GM21390 (cell line): ENCODE data around the gene AEBP2.

Source experiments
- ATAC-seq: cut with Tn5 transposase; IDR thresholded peaks from one replicate; pipeline ENCODE4 v1.9.1; 2021; ENCODE audit not compliant: unreplicated experiment

The AEBP2 gene

GRCh38 chr12:19498099-19498498 lies 58.8 kb downstream of the AEBP2 start:
- no peak for ATAC-seq

DNA sequence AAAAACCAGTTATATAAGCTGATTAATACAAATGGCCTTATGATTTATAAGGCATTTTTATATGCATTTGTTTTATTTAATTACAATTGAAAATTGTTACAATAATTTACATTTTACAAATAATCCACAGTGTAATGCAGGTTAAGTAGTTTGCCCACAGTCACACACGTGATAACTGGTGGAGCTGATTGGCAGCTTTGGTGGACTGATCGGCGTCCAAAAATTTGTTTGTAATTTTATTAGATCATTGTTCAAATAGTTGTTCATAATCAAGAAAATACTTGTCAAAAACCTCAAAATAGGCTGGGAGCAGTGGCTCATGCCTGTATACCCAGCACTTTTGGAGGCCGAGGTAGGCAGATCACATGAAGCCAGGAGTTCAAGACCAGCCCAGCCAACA lies 59.7 kb downstream of the AEBP2 start:
- ATAC-seq: no peak

- ATAC-seq: no peak
Measured at GRCh38 chr12:19506497-19506896, 67.2 kb downstream of the AEBP2 start.

DNA sequence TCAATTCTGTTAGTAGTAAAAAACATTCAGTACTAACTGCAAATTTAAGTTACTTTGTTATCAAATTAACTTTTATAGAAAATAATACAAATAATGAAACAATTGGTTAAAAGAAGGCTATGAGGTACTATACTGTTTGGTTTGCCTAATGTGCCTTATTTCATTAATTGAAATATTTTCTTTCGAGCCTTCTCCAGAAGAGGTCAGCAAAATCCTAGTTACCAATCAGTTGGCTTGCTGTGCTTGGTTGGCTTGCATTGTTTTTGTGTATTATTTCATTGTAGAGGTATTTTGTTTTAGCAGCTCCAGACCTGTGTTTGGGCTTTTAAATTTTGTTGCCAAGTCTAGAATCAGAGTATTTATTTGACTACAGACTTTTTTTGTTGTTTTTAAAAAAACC lies 68.5 kb downstream of the AEBP2 start:
- no peak for ATAC-seq

- ATAC-seq: no peak
Measured at GRCh38 chr12:19510461-19510860, 71.2 kb downstream of the AEBP2 start.

- no peak for ATAC-seq
Measured at GRCh38 chr12:19515179-19515578, 75.9 kb downstream of the AEBP2 start.

DNA sequence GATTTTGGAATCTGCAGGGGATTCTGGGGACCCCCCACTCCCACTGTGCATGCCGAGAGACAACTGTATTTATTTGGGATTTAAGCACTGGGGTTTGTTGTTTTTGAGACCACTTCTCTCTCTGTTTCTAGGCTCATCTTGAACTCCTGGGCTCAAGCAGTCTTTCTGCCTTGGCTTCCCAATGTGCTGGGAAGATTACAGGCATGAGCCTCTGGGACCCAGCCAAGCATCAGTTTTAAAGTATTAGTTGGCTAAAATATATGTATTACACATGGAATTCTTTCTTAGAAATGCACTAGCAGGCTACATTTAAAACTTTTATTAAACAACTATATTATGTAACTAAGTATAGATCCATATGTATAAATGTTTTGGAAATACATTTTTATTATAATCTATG lies 78.3 kb downstream of the AEBP2 start:
- no peak for ATAC-seq

GRCh38 chr12:19518209-19518608 lies 78.9 kb downstream of the AEBP2 start:
- no peak for ATAC-seq

DNA sequence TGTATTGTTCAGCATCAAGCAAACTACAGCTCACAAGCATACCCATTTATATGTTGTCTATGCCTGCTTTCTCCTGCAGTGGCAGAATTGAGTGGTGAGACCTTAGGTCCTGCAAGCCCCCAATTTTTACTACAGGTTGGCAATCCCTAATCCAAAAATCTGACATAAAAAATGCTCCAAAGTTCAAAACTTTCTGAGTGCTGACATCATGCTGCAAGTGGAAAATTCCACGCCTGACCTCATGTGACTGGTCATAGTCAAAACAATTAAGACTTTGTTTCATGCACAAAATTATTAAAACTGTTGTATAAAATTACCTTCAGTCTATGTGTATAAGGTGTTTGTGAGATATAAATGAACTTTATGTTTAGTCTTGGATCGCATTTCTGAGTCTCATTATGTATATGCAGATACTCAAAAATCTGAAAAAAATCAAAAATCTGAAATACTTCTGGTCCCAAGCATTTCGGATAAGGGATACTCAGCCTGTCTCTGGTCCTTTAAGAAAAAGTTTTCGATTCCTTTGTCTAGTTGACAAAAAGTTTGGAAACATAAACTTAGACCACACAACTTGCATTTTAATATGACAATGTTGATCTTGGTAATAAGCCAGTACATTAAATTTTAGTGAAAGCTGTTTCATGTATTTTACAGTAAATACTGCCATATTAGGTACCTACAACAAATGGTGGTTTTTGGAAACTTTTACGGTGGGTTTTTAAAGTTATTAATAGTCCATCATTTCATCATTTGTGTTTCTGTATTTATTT lies 81.5 kb downstream of the AEBP2 start:
- ATAC-seq: no peak

DNA sequence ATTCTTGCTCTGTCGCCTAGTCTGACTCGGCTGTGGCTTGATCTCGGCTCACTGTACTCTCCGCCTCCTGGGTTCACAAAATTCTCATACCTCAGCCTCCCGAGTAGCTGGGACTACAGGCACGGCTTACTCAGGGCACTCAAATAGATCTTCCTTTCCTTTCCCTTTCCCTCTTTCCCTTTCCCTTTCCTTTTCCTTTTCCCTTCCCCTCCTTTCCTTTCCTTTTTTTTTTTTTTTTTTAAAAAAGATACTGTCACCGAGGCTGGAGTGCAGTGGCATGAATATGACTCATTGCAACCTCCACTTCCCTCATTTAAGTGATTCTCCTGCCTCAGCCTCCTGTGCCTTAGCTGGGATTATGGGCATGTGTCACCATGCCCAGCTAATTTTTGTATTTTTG lies 86.0 kb downstream of the AEBP2 start:
- ATAC-seq: no peak

- ATAC-seq: no peak
Measured at GRCh38 chr12:19527866-19528265, 88.6 kb downstream of the AEBP2 start.

- no peak for ATAC-seq
Measured at GRCh38 chr12:19528750-19529149, 89.5 kb downstream of the AEBP2 start.

- no peak for ATAC-seq
Measured at GRCh38 chr12:19529951-19530636, 90.8 kb downstream of the AEBP2 start.

DNA sequence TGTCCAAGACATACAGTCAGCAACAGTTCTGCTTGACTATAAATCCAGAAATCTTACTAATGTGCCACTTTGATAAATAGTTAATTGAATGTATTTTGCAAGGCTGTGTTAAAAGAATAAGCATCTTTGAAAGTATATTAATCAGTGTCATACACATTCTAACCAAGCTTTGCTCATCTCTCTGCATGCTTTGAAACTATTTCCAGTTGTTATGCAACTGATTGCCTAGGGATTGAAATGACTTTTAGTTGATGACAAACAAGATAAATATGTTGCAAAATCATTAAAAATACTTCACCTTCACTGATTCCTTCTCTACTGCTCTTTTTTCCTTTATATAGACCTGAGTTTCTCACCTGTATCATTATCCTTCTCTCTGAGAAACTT lies 91.3 kb downstream of the AEBP2 start:
- no peak for ATAC-seq

DNA sequence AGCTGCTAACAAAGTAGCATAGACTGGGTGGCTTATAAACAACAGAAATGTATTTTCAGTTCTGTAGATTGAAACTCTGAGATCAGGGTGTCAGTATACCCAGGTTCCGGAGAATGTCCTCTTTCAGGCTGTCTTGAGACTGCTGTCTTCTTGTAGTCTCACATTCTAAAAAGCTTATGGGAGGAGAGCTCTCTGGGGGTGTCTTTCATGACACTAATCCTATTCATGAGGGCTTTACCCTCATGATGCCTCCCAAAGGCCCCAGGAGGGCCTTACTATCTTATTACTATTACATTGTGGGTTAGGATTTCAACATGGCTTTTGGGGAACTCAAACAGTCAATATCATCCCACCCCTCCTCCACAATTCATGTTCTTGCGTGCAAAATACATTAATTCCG lies 94.3 kb downstream of the AEBP2 start:
- ATAC-seq: no peak

GRCh38 chr12:19539071-19539470 lies 99.8 kb downstream of the AEBP2 start:
- no peak for ATAC-seq

GRCh38 chr12:19539836-19540235 lies 100.5 kb downstream of the AEBP2 start:
- ATAC-seq: no peak

- ATAC-seq: no peak
Measured at GRCh38 chr12:19542606-19543005, 103.3 kb downstream of the AEBP2 start.

DNA sequence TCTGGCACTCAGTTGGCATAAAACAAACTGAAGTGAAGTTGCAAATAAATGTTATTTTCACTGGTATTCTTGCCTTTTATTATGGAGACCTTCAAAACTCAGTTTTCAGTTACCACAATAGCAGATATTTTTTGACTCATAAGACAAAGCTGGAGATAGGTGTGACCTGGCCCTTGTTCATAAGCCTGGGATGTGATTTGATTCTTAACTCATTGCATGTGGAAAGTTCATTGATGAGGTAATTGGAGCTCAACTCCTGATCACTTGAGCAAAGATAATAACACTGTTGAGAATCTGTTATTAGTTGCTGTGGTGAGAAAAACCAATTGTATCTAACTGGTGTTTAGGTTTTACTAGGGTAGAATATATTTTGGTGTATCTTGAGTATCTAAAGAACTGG lies 105.1 kb downstream of the AEBP2 start:
- ATAC-seq: no peak

GRCh38 chr12:19545301-19545700 lies 106.0 kb downstream of the AEBP2 start:
- ATAC-seq: no peak

DNA sequence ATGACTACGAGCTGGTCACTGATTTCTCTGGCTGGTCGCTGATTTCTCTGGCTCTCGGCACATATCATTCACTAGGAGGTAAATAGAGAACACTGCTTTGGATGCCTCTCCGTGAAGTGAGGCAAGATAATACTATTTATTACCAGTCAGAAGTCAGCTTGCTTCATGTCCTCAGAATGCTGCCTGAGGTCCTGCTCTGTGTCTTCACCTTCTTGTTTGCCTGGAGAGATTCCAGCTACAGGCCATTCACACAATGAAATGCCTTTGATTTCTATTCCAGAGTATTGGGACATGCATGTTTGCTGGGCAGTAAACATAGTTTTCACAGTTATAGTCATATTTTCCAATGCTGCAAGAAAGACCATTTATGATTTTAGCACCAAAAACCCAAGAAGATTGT lies 106.7 kb downstream of the AEBP2 start:
- ATAC-seq: no peak

DNA sequence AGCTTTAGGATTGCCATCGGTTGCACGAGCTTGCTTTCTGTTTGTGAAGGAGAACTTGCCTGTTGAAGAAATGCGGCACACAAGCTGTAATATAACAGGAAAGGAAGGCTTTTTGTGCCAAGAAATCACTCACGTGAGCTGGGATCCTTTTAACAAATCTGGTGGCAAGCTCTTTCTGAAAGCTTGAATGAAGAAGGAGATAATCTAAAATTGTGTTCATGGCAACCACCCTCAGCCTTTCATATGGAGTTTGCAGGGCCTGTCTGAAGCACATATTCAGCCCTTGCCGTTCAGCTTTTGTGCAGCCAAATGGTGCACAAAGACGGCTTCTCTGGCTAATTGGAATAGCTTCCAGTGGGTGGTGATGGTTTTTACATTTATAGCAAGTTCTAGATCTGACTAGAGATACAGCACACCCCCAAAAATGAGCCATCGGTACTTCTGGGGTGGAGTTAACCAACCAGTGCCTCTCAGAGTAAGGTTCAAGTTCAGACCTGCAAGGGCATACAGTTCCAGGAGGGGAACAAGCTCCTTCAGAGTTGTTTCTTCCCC lies 107.4 kb downstream of the AEBP2 start:
- ATAC-seq: no peak
